ENCODE measurements around the gene BCL6.
A peak's percentile ranks its signal among the peaks of the same experiment; 100 is the strongest.
"Not testable (repeated sequence)": the region's sequence is repeated elsewhere in the genome, so short reads cannot be mapped to it uniquely, and the experiment has no call there.

The BCL6 gene

DNA sequence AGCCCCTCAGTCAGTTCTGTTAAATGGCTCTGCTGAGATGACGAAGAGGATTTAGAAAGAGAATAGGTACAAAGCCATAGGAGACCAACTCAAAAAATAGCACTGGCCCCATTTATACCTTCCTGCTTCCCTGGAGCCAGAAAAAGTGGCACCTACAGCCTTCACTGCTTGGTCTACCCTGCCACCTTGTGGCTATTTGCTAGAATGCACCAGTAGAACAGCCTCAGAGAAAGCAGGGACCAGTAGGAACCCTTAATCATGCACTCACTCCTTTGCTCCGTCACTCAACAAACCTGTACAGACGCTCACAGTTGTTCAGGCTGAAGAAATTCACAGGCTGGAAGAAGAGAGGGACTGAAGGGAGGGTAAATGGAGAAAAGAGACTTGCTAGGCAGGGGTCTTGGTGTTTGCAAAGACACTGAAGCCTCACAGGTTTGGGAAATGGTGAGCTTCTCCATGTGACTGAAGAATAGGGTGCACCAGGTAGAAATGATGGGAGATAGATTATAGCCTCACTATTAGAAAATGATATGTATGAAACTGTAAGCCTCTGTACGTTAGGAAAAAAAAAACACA lies 30.8 kb downstream of the BCL6 start:
- peak; percentile 37 for DNase-seq (ENCODE audit: low read depth, low spot score)

DNA sequence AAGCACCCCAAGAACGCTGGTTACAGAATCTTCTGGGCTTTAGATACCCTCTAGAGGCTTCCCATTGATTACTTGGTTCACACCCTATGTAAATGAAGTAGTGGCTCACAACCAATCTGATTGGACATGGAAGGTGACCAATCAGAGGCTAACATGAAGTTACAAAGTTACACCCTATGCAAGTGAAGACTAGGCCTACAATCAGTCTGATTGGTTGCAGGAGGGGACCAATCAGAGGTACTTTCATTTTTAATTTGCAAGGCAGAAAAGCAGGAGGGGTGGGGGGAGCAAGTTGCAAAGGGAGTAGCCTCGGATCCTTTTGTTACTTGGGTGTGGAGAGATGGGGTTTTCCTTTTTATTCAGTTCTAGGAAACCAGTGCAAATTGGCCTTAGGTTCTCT lies 31.8 kb downstream of the BCL6 start:
- no peak for DNase-seq (ENCODE audit: low read depth, low spot score)

DNA sequence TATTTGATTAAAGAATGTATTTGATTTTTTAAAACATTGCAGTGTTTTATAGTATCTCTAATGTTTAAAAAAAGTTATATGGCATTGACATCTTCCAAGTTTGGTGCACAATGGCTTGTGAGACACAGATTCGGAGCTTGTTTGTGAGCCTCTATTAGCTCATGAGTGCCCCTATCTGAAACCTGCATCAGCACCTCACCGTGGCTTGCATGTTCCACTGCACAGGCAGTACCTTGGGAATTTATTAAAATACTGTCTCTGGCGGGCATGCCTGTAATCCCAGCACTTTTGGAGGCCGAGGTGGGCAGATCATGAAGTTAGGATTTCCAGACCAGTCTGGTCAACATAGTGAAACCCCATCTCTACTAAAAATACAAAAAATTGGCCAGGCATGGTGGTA lies 36.1 kb downstream of the BCL6 start:
- no peak for DNase-seq (ENCODE audit: low read depth, low spot score)

DNA sequence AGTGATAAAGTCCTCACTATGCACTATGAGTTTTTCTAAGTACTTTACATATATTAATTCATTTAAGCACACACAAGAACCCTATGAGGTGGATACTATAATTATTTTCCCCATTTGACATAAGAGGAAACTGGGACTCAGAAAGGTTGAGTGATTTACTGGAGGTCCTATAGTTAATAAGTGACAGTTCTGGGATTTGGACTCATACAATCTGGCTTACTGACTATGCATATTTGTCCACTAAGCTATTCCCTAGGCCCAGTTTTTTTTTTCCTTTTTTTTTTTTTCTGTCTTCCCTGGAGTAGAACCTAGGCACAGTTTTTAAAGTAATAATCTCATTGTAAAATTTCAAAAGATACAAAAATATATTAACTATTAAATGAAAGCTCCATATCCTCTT lies 36.6 kb downstream of the BCL6 start:
- no peak for DNase-seq (ENCODE audit: low read depth, low spot score)

DNA sequence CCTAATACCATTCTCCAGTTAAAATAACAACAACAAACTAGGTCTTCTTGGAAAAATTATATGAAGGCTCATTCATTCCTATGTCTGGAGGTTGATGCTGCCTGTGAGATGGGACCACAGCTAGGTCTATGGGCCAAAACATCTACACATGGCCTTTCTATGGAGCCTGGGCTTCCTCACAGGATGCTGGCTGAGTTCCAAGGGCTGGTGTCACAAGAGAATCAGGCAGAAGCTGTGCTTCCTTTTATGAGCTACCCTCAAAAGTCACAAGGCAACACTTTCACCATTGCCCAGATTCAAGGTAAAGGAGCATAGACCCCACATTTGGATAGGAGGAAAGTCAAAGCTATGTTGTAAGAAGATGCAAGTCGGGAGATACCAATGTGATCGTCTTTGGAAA lies 38.3 kb downstream of the BCL6 start:
- DNase-seq (ENCODE audit: low read depth, low spot score), result no peak

DNA sequence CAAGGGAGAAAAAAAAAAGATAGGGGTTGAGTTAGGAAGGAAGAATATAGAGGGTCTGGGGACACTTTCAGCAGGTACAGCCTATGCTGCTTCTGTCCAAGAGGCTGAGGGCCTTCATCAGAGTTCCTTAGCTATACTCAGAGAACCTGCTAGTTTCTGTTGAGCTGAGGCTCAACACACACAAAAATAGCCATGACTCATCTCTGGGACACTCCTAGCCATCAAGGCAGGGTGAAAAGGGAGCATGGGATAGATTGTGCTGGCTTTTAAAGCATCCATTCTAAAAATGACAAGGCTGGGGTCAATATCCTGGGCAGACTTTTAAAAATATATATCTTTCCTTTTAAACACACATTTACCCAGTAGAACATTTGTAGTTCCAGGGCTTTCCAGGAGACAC lies 40.1 kb downstream of the BCL6 start:
- no peak for DNase-seq (ENCODE audit: low read depth, low spot score)

DNA sequence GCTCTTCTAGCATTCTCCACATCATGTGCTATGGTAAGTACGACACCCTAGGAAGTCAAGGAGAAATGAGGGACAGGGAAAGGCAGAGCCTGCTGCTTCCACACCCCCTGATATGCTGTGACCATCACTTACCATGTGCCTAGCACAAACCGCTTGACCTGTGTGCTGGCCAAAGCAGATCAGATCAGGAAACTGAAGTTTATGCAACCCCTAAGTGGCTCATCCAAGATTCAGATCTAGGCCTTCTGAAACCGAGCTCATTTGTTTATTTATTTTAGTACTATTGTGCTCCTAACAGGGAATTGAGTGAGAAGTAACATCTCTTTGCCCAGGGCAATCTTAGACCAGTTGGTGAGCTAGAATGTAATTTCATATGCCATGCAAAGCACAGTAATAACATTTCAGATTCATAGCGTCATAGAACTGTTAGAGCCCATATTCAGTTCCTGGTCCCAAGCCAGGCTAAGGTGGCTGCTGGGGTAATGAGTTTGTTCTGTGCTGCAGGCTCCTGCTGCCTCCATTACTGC lies 42.7 kb downstream of the BCL6 start, which contains the start of gene RTP2:
TSS of gene RTP2 (minus strand) at position 51 of the 527 bp plus-strand sequence. CDS start 429 bp downstream, outside the sequence.
- no peak for DNase-seq (ENCODE audit: low read depth, low spot score)

DNA sequence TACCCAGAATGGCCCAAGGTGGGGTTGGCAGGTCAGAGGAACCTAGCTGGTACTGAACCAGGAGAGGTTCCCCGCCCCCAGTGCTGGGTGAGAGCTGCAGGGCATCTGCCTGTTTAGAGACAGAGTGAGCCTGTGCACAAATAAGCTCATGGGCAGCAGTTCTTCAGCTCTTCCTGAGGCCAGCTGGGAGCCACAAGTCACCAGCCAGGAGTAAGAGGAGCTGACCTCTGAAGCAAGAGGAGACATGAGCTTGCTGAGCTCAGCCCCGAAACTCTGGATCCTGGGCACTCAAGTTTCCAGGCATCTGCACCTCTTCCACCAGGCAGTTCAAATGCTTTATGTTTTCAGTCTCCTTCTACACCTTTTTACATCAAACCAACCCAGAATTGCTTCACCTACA lies 45.0 kb downstream of the BCL6 start:
- no peak for DNase-seq (ENCODE audit: low read depth, low spot score)

DNA sequence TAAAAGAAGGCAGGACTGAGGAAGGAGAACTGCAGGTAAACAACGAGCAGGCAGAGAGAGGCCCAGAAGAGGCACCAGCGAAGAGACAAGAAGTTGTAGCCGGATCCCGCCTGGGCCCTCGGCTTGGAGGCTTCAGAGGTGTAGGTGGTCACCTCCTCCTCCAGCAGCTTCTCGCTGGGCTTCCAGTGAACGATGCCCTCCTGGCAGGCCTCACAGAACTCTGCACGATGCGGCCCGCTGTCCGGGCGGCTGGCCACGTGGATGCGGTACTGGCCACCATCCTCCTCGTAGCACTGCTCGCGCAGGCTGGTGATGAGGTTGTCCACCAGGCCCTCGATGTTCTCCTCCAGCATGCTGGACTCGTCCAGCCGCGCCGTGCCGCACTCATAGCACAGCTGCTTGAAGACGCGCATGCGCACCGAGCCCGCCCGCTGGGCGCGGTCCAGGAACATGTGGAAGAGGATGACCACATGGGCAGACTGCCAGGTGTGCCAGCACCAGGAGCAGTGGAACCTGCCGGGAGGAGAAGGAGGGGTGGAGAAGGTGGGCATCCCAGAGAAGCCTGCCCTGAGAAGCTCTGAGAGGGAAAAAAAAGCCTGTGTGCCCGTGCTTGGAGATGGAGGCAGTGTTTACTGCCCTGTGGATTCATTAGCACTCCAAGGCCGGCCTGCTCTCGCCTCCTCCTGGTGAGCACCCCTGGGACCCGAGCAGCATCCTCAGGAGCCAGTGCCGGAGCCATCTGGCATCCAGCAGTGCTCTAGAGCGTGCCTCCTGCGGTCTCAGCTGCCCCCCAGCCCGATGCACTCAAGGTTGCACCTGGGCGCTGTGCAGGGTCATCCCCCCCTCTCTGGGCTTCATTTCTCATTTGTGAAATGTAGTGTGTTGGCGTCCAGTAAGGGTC lies 46.5 kb downstream of the BCL6 start:
- DNase-seq (ENCODE audit: low read depth, low spot score), result no peak

DNA sequence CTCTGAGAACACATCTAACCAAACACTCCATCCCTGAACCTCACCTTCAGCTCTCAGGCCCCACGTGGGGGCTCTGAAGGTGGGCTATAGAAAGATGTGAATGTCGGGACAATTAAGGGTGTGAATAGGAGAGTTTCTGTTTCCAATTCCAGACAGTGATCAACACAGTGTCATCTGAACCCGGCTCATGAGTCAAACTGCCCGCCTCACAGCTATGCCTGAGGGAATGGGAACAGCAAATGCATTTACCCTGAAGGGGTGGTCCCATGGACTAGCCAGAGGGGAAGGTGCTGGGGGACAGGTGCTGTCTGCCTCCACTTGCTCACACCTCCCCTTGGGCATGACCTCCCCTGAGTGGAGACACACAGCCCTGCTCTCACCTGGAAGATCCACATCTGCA lies 49.2 kb downstream of the BCL6 start:
- no peak for DNase-seq (ENCODE audit: low read depth, low spot score)

DNA sequence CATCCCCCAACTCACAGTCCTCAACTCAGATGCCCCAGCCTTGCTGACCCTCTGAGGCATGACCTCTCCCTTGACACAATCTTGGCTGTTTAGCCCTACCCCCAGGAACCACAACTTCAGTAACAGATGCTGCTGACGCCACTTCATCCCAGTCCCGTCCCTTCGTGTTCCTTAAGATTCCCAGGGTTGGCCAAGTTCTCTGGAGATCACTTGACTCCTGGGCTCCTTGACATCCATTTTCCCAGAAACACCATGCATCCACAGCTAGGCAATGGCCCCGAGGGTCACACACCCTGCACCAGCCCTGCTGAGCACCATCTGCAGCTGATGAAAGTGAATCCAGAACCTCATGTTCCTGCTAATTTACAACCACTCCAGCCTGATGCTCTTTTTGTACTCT lies 49.8 kb downstream of the BCL6 start:
- DNase-seq (ENCODE audit: low read depth, low spot score), result no peak

DNA sequence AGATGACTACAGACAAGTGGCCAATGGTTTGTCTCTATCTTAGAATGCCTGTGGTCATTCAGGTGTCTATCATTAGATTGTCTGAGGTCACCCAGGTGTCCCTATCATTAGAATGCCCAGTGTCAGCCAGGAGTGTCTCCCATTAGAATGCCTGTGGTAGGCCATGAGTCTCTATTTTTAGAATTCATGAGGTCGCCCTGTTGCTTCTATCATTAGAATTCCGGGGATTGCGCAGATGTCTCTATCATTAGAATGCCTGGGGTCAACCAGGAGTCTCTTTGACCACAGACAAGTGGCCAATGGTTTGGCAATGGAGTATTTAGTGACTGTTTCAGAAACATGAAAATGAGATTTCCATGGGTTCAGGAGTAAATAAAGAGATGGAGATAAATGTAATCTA lies 50.5 kb downstream of the BCL6 start:
- DNase-seq (ENCODE audit: low read depth, low spot score), result no peak

DNA sequence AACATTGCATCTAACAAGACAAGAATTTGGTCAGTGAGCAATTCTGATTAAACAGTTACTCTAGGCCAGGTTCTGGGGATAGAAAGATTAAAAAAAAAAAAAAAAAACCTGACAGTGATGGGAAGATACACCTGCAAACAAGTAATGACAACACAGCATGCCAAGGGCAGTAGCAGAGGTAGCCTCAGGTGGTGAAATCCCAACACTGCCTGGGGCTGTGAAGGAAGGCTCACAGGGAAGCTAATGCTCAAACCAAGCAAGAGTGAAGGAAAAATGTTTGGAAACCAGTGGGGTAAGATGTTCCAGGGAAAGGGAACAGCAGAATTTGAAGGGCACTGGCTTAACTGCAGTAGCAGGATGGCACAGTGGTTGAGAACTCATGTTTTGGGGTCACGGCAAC lies 51.8 kb downstream of the BCL6 start:
- DNase-seq (ENCODE audit: low read depth, low spot score), result no peak

DNA sequence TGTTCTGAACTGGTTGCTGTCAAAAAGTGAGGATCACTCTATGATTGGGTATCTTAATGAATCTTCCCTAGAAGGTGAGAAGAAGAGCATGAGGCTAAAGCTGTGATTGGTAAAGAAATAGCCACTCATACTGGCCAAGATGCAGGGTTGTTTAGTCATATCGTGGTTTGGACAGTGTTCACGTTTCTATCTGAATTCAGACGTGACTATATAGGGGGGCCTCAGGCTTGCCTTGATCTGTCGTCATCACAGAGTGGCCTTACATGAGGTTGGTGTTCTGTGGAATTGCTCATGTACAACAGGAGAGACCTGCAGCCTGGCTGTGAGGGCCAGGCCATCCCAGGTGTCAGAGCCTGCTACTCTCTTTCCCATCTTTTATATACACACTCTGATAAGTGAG lies 55.3 kb downstream of the BCL6 start:
- DNase-seq (ENCODE audit: low read depth, low spot score), result no peak

DNA sequence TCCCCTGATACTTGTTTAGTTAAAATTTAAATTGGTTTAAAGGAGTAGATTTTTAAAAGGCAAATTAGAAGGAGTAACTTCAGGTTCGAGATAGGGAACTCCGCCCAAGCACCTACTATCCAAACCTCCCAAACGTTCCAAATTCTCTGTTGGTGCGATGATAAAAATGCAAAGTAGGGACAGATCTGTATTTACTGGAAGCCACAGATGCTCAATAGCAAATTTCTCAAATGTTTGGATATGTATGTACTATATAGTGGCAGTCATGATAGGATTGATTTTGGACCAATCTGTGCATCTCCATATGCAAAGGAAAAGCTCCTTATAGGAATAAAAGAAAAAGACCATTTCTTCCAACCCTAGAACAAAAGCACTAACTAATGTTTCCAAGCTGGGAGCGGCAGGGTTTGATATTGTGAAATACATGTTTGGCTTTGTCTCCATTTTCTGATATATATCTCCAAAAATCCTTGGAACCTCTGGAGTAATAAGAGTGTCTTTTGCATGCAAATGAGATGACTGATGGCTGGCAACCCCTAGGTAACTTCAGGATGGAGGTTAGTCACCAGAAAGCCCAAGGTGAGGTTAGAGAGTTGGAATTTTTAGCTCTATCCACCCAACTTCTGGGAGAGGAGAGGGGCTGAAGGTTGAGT lies 58.5 kb downstream of the BCL6 start:
- no peak for DNase-seq (ENCODE audit: low read depth, low spot score)

DNA sequence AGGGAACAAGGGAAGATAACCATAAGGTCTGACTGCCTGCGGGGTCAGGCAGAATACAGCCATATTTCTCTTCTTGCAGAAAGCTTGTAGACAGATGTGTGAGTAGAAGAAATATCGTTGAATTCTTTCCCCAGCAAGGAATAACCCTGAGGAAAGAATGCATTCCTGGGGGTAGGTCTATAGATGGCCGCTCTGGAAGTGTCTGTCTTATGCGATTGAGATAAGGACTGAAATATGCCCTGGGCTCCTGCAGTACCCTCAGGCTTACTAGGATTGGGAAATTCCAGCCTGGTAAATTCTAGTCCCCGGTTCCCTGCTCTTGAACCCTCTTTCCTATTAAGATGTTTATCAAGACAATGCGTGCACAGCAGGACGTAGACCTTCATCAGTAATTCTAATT lies 59.3 kb downstream of the BCL6 start:
- no peak for DNase-seq (ENCODE audit: low read depth, low spot score)

DNA sequence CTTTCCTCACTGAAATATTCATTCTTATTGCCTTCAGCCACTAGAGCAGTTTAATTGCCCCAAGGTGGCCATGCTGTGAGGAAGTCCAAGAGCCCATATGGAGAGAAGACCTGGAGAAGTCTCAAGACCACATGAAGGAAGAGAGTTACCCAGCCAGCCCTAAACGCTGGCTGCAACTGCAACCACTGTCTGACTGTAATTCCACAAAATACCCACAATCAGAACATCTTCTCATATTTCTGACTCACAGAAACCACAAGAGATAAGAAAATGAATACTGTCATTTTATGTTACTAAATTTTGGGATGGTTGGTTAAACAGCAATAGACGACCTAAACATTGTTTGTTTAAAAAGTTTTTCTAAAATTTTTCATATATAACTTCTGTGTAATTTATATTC lies 60.4 kb downstream of the BCL6 start:
- no peak for DNase-seq (ENCODE audit: low read depth, low spot score)

DNA sequence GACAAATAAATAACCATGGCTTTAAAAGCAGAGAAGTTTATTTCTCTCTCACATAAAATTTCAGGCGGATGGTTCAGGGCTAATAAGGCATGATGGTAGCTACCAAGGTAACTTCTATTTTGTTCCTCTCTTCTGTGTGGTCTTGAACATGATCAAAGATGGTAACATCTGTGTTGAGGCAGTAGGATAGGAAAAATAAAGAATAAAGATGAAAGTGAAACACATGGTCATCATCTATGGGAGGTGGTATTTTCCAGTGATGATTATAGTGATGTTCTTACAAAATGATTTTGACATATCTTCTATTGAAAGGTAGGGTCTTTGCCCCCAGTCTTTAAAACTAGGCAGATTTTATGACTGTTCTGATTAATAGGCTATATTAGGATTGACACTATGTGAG lies 60.8 kb downstream of the BCL6 start:
- DNase-seq (ENCODE audit: low read depth, low spot score), result no peak

DNA sequence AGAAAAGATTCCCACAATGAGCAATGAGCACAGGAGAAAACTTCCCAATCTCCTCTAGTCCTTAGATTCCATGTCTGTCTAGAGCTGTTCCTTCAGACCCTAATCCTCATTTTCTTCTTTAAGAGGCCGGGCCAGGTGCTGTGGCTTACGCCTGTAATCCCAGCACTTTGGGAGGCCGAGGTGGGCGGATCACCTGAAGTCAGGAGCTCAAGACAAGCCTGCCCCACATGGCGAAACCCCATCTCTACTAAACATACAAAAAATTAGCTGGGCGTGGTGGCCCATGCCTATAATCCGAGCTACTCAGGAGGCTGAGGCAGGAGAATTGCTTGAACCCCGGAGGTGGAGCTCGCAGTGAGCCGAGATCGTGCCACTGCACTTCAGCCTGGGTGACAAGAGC lies 63.5 kb downstream of the BCL6 start:
- DNase-seq (ENCODE audit: low read depth, low spot score), result not testable (repeated sequence)

DNA sequence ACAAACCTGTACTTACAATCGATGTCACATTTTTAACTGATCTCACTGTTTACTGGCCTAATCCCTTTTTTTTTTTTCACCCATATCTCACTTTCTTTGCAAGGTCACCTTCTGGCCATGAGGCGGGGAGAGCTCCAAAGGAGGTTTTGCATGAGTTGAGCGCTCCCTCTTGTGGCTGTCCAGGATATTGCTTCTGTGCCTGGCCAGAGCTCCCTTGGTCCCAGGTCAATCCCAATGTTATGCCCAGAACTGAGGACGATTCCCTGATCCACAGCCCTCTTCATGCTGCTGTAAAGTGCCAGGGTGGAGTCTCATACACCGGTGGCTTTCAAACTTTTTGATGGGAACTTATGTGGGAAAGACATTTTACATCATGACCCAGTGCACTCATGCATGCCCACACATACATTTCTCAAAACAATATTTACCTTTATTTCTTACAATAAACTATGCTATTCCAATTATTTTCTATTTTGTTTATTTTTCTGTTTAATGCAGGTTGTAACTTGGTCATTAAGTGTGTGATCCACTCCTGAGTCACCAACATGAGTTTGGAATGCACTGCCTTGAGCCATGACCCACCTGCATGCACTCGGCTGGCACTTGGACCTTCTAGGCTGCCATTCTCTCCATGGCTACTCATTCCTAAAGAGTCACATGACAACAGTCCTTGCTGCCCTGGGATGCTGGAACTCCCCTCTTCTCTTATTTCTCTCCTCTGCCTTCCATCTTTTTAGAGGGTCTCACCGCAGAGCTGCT lies 65.5 kb downstream of the BCL6 start:
- peak; percentile 52 for DNase-seq (ENCODE audit: low read depth, low spot score)

DNA sequence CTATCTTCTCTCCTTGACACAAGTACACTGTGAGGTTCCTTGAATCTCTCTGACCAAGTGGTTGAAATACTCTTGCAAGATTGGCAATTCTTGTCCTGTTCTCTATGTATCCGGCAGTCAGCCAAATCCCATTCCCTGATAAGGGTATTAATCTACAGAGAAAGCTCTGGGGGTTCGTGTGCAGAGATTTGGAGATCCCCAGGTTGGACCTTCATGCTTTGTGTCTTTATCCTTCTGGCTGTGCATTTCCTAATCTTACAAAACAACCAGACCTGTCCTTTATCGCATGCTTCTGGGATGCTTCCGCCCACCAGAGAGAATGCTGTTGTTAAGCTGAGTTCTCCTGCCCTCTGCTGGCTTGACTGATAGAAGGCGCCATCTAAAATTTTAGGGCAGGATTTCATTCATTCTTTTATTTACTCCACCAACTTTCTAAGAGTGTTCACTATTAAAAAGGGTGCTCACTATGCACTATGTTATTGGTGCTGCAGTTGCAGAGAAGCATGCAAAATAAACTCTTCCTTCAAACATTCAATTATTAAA lies 66.5 kb downstream of the BCL6 start:
- peak; percentile 26 for DNase-seq (ENCODE audit: low read depth, low spot score)

DNA sequence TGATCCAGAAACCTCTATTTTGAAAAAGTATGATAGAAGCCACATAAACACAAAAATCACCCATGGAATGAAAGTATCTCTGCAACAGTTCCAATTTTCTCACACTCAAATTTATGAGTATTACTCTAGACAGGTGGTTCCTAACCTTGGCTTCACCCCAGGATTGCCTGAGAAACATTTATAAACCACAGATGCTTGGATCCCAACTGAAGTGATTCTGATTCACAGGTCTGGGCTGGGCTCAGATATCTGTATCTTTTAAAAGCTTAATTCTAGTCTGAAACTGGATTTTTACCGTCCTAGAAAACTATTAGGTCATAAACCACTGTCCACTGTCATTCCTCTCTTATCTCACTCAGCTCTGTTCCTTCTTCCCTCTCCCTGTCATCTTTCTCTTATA lies 67.7 kb downstream of the BCL6 start:
- no peak for DNase-seq (ENCODE audit: low read depth, low spot score)
